GM10847 (cell line): Measurements from ENCODE around the gene FLOT2.

Source experiments
- POLR2A ChIP-seq: IDR thresholded peaks from 2 replicates; pipeline ENCODE4 v1.6.1; 2011; ENCODE audit not compliant: insufficient read length; ENCODE audit errors: extremely low read depth

The FLOT2 gene

DNA sequence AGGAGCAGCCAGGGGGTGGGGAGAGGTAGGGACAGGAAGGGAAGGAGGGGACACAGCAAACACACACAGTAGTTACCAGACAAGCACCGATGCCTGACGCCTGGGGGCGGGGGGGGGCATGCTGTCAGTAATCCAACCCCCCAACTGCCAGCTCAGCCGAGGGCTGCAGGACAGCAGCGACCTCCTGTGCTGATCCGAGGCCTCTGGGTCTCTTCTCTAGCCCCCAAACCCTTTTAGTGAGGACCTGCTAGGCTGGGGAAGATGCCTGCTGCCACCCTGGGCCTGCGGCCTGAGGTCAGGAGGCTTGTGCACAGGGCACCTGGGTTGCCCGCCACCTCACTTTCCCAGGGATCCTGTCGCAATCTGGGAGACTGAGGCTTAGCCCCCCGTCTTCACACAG, 11.6 kb downstream of the FLOT2 start:
- TF ChIP-seq POLR2A = no peak

DNA sequence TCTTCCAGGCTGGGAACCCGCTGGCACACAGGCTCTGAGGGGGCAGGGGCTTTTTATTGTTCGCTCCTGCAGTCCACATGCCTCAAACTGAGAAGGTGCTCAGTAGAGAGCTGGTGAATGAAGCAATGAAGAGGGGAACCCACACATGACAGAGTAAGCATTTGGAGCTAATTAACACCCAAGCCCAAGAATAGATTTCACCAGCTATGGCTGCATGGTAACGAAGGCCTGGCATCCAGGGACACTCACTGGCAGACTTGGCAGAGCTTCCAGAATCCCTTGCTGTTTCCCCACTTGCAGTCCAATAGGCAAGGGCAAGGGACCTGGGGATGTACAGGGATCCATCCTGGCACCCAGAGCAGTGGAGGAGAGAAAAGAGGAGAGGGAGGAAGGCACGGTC, 12.2 kb downstream of the FLOT2 start:
- TF ChIP-seq POLR2A = no peak

DNA sequence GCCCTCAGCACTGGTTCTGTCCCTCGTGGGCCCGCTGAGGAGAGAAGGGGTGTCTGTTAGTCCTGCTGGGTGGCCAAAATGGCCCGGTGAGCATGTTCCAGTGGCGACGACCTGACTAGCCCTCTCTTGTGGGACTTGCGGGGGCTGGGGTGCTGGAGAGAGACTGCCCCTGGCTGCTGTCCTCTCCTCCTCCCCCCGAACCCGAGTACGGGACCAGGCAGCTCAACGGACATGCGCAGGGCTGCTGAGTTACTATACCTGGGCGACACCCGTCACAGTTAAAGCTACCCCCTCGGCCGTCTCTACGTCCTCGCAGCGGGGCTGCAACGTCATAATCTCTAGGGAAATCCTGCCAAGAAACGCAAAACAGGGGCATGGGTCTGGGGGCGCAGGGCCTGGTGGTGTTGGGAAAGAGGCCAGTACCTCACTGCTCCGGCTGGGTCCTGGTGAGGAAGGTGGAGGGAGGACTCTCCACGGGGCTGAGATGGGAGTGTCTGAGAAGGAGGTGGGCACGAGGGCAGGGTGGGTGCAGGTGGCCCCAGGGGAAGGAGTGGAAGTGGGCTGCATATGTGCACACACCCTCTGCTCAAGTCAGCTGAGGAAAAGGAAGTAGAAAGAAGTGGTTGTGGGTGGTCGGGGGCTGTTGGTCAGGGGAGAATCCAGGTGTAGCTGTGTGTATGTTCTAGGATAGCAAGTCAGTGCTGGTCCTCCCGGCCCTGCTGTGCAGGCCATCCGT, 13.4 kb downstream of the FLOT2 start:
- no peak for TF ChIP-seq POLR2A

DNA sequence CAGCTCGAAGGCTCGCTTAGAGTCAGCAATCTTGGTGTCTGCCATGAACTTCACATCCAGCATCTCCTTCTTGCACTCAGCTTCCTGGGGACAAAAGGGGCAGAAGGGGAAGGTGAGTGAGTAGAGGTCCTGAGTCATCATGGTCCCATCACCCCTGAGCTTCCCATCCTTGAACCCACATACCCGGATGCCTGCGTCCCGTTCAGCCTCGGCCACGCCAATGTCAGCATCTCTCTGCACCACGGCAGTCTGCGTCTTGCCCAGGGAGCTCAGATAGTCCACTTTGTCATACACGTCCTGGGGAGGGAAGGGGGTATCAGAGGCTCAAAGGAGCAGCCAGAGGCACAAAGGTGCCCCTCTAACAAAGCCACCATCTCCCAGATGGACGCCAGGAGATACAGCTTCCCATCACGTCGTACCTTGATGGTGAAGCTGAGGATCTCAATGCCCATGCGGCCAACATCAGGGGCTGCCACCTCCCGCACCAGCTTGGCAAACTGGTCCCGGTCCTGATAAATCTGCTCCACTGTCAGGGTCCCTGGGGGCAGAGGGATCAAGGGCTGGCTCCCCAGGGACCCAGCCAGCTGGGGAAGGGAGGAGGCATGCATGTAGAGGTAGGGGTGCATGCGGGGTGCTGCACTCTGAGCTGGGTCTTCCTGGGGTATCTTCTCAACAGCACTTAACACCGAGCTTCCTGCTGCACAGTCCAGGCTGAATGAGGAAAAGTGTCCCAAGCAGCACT, 15.2 kb downstream of the FLOT2 start:
- no peak for TF ChIP-seq POLR2A

DNA sequence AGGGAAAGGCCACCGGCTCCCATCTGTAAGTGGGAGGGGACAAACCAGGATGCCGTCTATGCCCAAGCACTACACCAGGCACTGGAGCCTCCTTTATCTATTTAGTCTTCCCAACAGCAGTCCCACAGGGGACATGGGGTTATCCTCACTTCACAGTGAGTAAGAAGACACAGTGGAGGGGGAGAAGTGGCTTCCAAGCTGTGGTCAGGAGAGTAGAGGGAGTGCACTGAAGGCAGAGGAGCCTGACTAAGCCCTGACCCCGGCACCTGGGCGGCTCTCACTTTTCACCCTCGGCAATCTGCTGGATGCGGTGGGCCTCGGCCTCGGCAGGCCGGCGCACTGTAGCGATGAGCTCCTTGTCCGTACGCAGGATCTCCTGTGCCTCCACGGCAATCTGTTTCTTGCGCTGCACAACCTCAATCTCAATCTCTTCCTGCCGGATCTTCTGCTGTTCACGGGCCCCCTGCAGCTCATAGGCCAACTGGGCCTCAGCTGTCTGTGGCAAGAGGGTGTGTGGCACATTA, 15.9 kb downstream of the FLOT2 start:
- TF ChIP-seq POLR2A = no peak

DNA sequence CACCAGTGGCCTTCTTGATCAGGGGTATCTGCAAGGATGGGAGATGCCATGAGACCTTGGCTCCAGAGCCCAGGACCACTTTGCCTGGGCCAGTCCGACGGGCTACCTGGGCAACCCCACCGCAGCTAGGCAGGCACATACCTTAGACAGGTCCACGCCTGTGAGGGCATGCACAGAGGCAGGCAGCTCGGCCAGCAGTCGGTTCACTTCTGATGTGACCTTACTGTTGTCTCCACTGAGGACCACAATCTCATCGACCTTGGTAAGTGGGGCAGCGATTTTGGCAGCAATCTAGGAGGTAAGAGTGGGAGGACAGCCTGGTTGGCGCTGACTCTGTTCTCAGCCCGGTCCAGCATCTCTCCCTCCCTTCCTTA, 17.0 kb downstream of the FLOT2 start:
- TF ChIP-seq POLR2A = no peak

DNA sequence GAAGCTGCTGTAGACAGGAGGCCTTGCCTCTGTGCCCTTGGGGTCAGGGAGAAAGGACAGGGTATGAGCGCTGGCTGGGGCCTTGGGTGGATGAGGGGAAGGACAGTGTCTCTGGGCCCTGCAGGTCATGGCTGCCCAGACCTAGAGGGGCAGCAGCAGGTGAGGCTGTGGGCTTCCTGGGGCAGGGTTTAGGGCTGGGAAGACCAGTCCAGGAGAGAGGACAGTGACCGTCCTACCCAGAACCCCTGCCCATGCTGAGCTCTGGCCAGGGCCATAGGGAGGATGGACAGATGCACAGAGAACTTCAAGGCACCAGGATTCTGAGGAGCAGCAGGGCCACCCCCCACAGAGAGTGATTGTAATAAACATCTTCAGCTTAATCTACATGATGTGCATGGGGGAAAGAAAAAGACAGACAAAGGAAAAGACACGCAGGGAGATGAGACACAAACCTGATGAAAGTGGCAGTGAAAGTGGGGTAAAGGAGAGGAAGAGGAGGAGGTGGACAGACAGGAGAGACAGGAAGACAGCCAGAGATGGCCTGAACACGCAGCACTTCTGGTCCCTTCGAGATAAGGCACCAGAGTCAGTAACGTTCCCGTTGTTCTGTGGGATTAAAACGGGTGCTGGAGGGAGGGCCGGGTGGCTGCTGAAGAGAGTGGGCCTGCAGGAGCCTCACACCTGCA, 17.5 kb downstream of the FLOT2 start:
- TF ChIP-seq POLR2A = no peak

DNA sequence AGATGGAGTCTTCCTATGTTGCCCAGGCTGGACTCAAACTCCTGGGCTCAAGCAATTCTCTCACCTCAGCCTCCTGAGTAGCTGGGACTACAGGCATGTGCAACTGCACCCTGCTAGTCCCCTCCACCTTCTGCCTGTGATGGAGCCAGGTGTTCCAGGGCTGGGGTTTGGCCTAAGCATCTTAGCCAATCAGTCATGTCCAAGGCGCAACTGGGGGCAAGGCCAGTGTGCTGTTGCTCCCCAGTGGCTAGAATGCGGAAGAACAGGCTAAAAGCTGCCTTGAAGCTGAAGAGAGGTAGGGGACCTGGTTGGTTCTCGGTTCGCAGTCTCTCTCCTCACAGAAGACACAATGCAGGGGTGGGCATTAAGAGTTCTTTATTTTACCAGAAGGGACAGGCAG, 18.6 kb downstream of the FLOT2 start:
- TF ChIP-seq POLR2A = no peak

DNA sequence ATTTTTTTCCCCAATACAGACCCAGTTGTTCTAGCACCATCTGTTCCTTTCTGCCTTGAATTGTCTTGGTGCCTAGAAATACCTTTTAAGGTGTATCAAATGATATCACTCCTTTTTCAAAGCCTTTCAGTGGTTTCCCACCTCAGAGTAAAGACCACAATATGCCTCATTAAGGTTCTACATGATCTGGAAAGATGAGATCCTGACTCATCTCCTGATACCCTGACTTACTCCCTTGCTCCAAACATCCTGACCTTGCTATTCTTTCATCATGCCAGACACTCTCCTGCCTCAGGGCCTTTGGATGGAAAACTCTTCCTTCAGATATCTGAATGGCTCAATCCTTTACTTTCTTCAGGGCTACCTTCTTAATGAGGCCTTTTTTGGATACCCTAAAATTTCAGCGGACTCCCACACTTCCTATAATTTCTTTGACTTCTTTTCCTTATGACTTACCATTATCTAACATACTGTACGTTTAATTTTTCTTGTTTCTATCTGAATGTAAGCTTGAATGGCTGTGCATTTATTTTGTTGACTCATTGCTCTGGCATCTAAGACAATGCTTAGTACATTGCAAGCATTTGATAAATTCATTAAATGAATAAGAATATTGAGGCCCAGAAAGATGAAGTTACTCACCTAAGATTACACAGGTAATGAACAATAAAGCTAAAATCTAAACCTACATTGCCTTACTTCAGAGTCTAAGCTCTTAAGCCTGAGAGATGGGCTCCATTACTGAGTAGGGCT, 19.2 kb downstream of the FLOT2 start:
- no peak for TF ChIP-seq POLR2A

DNA sequence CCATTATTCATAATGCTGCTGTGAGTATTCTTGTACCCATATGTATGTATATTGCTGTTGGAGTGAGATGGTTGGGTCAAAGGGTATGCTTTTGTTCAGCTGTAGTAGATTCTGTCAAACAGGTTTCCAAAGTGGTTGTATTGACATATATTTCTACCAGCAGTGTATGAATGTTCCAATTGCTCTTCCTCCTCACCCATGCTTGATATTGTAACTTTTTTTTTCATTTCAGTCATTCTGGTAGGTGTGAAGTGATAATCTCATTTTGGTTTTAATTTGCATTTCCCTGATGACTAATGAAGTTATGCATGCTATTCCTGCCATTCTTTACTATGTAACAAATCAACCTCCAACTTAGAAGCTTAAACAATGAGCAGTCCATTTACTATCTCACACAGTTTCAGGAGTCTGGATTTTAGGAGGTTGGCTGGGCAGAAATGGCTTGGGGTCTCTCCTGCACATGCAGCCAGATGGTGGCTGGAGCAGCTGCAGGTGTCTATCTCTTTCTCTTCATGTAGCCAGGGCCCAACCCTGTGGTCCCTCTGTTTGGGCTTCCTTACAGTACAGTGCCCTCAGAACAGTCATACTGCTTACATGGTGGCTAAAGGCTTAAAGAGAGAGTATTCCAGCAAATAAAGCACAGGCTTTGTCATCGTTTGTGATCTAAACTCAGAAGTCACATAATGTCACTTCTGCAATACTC, 21.5 kb downstream of the FLOT2 start:
- no peak for TF ChIP-seq POLR2A

DNA sequence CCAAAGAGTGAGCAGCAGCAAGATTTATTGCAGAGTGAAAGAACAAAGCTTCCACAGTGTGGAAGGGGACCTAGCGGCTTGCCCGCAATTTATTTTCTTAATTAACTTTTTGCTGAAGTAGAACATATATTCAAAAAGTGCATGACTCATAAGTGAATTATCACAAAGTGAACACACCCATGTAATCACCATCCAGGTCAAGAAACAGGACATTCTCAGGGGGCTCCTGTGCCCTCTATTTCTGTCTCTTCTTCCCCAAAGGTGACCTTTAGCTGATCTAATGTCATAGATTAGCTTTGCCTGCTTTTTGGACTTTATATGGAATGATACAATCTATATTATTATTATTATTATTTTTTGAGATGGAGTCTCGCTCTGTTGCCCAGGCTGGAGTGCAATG, 22.8 kb downstream of the FLOT2 start:
- TF ChIP-seq POLR2A = no peak

DNA sequence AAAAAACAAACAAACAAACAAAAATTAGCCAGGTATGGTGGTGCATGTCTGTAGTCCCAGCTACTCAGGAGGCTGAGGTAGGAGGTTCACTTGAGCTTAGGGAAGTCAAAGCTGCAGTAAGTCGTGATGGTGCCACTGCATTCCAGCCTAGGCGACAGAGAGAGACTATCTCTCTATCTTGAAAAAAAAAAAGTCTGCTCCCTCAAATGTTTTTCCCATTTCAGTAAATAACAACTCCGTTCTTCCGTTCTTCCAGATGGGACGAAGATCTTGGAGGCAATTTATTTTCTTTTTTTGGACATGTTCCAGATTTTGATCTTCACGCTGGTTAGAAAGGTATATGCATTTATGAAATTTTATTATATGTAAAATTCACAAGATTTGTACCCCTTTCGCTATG, 23.7 kb downstream of the FLOT2 start:
- TF ChIP-seq POLR2A = no peak

DNA sequence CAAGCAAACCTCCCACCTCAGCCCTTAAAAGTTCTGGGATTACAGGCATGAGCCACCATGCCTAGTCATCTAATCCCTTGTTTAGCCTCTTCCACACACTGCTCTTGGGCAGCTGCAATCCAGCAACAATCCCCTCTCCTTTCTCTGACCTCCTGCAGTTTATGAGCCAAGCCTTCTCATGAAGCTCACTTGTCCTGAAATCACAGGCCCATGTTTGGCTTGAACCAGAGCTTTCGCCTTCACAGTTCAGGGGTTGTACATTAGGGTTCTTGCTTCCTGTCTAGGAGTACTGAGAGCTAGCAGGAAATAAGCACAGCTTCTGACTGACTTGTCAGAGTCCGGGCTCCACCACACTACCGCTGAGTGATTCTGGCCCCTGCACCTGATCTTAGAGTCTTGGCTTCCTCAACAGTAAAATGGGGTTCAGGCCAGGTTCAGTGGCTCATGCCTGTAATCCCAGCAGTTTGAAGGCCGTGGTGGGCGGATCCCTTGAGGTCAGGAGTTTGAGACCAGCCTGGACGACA, 26.4 kb downstream of the FLOT2 start:
- TF ChIP-seq POLR2A = no peak

DNA sequence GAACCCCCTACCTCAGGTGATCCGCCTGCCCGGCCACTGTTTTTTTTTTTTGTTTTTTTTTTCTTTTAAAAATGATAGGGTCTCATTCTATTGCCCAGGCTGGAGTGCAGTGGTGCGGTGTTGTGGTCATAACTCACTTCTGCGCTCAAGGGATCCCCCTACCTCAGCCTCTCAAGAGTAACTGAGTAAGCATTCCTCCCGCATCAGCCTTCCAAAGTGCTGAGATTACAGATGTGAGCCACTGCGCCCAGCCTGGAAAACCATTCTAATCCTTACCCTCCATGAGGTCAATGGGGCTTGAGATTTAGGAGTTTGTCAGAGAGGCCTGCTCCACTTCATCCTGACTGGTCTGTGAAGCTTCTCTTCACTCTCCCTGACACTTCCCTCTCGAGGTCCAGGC, 30.3 kb downstream of the FLOT2 start:
- TF ChIP-seq POLR2A = no peak
